Activated naive CD4-positive, alpha-beta T cell treated with anti-CD3 and anti-CD28 coated beads for 36 hours (primary cell): ENCODE results near the gene NR2F2. TPM values are rescaled to one million over a fixed set of nuclear protein-coding genes. Genes with fewer than 3 reads are reported as not detected.
A peak's percentile ranks its signal among the peaks of the same experiment; 100 is the strongest.

Source experiments
- CTCF ChIA-PET: fragments of 350-600 bp; sonication (Branson Sonifier 250); formaldehyde crosslinking; loops from one replicate; lab custom pipeline; 2021; ENCODE audit warnings: antibody characterized with exemption; lab: Charles Lee
- DNase-seq: peaks from one replicate; pipeline ENCODE4 v3.0.0-alpha.2; 2020
- H3K27ac Mint-ChIP-seq: one replicate; pipeline ENCODE4 v1.8.0; 2021; ENCODE audit warnings: mild to moderate bottlenecking, mixed read lengths
- H3K27me3 Mint-ChIP-seq: one replicate; pipeline ENCODE4 v1.8.0; 2021; ENCODE audit warnings: low read depth, mixed read lengths
- H3K36me3 Mint-ChIP-seq: one replicate; pipeline ENCODE4 v1.8.0; 2021; ENCODE audit warnings: low read depth, mixed read lengths
- H3K4me1 Mint-ChIP-seq: one replicate; pipeline ENCODE4 v1.8.0; 2021; ENCODE audit warnings: low read depth, mixed read lengths
- H3K4me3 Mint-ChIP-seq: one replicate; pipeline ENCODE4 v1.8.0; 2021; ENCODE audit warnings: mild to moderate bottlenecking, moderate library complexity, mixed read lengths
- H3K9me3 Mint-ChIP-seq: one replicate; pipeline ENCODE4 v1.8.0; 2021; ENCODE audit warnings: mixed read lengths
- intact Hi-C: fragments of 100-400 bp; cut with micrococcal nuclease; formaldehyde crosslinking; loops from one replicate; pipeline ENCODE4 v1.15.1; 2023
- total RNA-seq, 2 experiments: library from RNA; stranded (reverse); gene quantifications; one replicate each; pipeline ENCODE4 v1.2.3, GENCODE V29; 2021

The NR2F2 gene
- total RNA-seq, 2 experiments from 2014 or later, result not detected

GRCh38 chr15:96328877-96329195 is 1.7 kb upstream of the NR2F2 start:
- Mint-ChIP-seq H3K27ac (no peak overlapping the region), H3K27me3 (peaks cover 80% of the 10 kb centered on the region), H3K4me3 (no peak overlapping the region), H3K9me3 (no peaks in the 10 kb centered on the region), H3K36me3 (peaks cover 3% of the 10 kb centered on the region), H3K4me1 (peaks cover 28% of the 10 kb centered on the region)
- intact Hi-C loops, result no loop called here
- CTCF ChIA-PET, result interaction anchor here (0.6 kb wide), 2 partner anchors 169 to 358 kb away, joined by 3 to 4 read pairs; no protein-coding TSS in a partner anchor
- no peak for DNase-seq

GRCh38 chr15:96329403-96329981 is 1.0 kb upstream of the NR2F2 start:
- H3K27ac Mint-ChIP-seq, result no peak overlapping the region
- H3K4me3 Mint-ChIP-seq, result no peak overlapping the region
- no peak for DNase-seq
- intact Hi-C loops, result no loop called here
- H3K4me1 Mint-ChIP-seq, result peaks cover 28% of the 10 kb centered on the region
- peaks cover 82% of the 10 kb centered on the region for H3K27me3 Mint-ChIP-seq
- peaks cover 3% of the 10 kb centered on the region for H3K36me3 Mint-ChIP-seq
- CTCF ChIA-PET, result interaction anchor here (0.6 kb wide), 1 partner anchor 359 kb away, joined by 3 read pairs; no protein-coding TSS in a partner anchor
- H3K9me3 Mint-ChIP-seq, result no peaks in the 10 kb centered on the region

- CTCF ChIA-PET, result no interaction called here
- peaks cover 79% of the 10 kb centered on the region for H3K27me3 Mint-ChIP-seq
Measured at GRCh38 chr15:96330064-96330449, 443 bp upstream of the NR2F2 start.

GRCh38 chr15:96331144-96331944 is 844 bp downstream of the NR2F2 start:
- H3K4me3 Mint-ChIP-seq, result peak overlapping the region; percentile 54
- H3K9me3 Mint-ChIP-seq, result peaks cover 1% of the 10 kb centered on the region
- H3K4me1 Mint-ChIP-seq, result peaks cover 28% of the 10 kb centered on the region
- no peak overlapping the region for H3K27ac Mint-ChIP-seq
- intact Hi-C loops, result loop anchor here (2.0 kb wide), 1 partner anchor 25 kb away; no protein-coding TSS in a partner anchor
- no peak for DNase-seq
- H3K27me3 Mint-ChIP-seq, result peaks cover 79% of the 10 kb centered on the region
- H3K36me3 Mint-ChIP-seq, result peaks cover 3% of the 10 kb centered on the region
- CTCF ChIA-PET, result interaction anchor here (0.5 kb wide), 1 partner anchor 1011 kb away, joined by 3 read pairs; no protein-coding TSS in a partner anchor

More at GRCh38 chr15:96330064-96330449, 443 bp upstream of the NR2F2 start:
- DNase-seq, result peak; percentile 25
- H3K4me1 Mint-ChIP-seq, result peaks cover 28% of the 10 kb centered on the region
- peak overlapping the region; percentile 55 for H3K4me3 Mint-ChIP-seq
- no peaks in the 10 kb centered on the region for H3K9me3 Mint-ChIP-seq
- no peak overlapping the region for H3K27ac Mint-ChIP-seq
- intact Hi-C loops, result loop anchor here (2.0 kb wide), 1 partner anchor 27 kb away; no protein-coding TSS in a partner anchor
- H3K36me3 Mint-ChIP-seq, result peaks cover 3% of the 10 kb centered on the region

- Mint-ChIP-seq H3K27me3 (peaks cover 79% of the 10 kb centered on the region), H3K9me3 (peaks cover 1% of the 10 kb centered on the region), H3K4me3 (no peak overlapping the region), H3K36me3 (peaks cover 3% of the 10 kb centered on the region), H3K27ac (no peak overlapping the region), H3K4me1 (peaks cover 21% of the 10 kb centered on the region)
- intact Hi-C loops, result loop anchor here (2.0 kb wide), 1 partner anchor 25 kb away; no protein-coding TSS in a partner anchor
- DNase-seq, result no peak
- CTCF ChIA-PET, result no interaction called here
Measured at GRCh38 chr15:96331945-96332636, 1.6 kb downstream of the NR2F2 start.

GRCh38 chr15:96332637-96333121 is 2.2 kb downstream of the NR2F2 start:
- Mint-ChIP-seq H3K27me3 (peaks cover 79% of the 10 kb centered on the region), H3K4me1 (peaks cover 21% of the 10 kb centered on the region), H3K9me3 (peaks cover 1% of the 10 kb centered on the region), H3K27ac (no peak overlapping the region), H3K36me3 (peaks cover 3% of the 10 kb centered on the region), H3K4me3 (peak overlapping the region; percentile 49)
- CTCF ChIA-PET, result no interaction called here
- no peak for DNase-seq
- intact Hi-C loops, result no loop called here

GRCh38 chr15:96333131-96334016 is 2.9 kb downstream of the NR2F2 start:
- H3K4me3 Mint-ChIP-seq, result peak overlapping the region; percentile 39
- no peak for DNase-seq
- peaks cover 21% of the 10 kb centered on the region for H3K4me1 Mint-ChIP-seq
- CTCF ChIA-PET, result no interaction called here
- H3K9me3 Mint-ChIP-seq, result peaks cover 3% of the 10 kb centered on the region
- no peak overlapping the region for H3K27ac Mint-ChIP-seq
- H3K27me3 Mint-ChIP-seq, result peaks cover 77% of the 10 kb centered on the region
- peaks cover 3% of the 10 kb centered on the region for H3K36me3 Mint-ChIP-seq
- intact Hi-C loops, result no loop called here

- CTCF ChIA-PET, result no interaction called here
- H3K9me3 Mint-ChIP-seq, result peaks cover 3% of the 10 kb centered on the region
- peaks cover 21% of the 10 kb centered on the region for H3K4me1 Mint-ChIP-seq
- no peak overlapping the region for H3K4me3 Mint-ChIP-seq
- peaks cover 3% of the 10 kb centered on the region for H3K36me3 Mint-ChIP-seq
- H3K27me3 Mint-ChIP-seq, result peaks cover 71% of the 10 kb centered on the region
- DNase-seq, result no peak
- intact Hi-C loops, result no loop called here
- no peak overlapping the region for H3K27ac Mint-ChIP-seq
Measured at GRCh38 chr15:96334017-96334704, 3.7 kb downstream of the NR2F2 start.

- intact Hi-C loops, result no loop called here
- no peak overlapping the region for H3K4me3 Mint-ChIP-seq
- CTCF ChIA-PET, result no interaction called here
- DNase-seq, result no peak
- H3K9me3 Mint-ChIP-seq, result peaks cover 3% of the 10 kb centered on the region
- no peak overlapping the region for H3K27ac Mint-ChIP-seq
- H3K36me3 Mint-ChIP-seq, result peaks cover 2% of the 10 kb centered on the region
- peaks cover 18% of the 10 kb centered on the region for H3K4me1 Mint-ChIP-seq
- peaks cover 73% of the 10 kb centered on the region for H3K27me3 Mint-ChIP-seq
Measured at GRCh38 chr15:96334705-96335410, 4.4 kb downstream of the NR2F2 start.

GRCh38 chr15:96335411-96336024 is 5.0 kb downstream of the NR2F2 start:
- CTCF ChIA-PET, result no interaction called here
- Mint-ChIP-seq H3K27ac (no peak overlapping the region), H3K27me3 (peaks cover 76% of the 10 kb centered on the region), H3K36me3 (peaks cover 2% of the 10 kb centered on the region), H3K4me1 (peaks cover 19% of the 10 kb centered on the region), H3K4me3 (no peak overlapping the region), H3K9me3 (peaks cover 3% of the 10 kb centered on the region)
- intact Hi-C loops, result no loop called here
- no peak for DNase-seq
